Neural progenitor cell (in vitro differentiated cells): Measurements from ENCODE around the gene DCTPP1. TPM values are rescaled to one million over a fixed set of nuclear protein-coding genes. Genes with fewer than 3 reads are reported as not detected.

Experiments
- DNase-seq: peaks from one replicate; pipeline ENCODE4 v3.0.0-alpha.2; 2016; ENCODE audit warnings: low spot score
- H2AFZ ChIP-seq: fragments of 200-600 bp; sonication (generic); replicated peaks from 2 replicates; pipeline ENCODE4 v1.6.1; 2016; ENCODE audit warnings: antibody characterized with exemption
- H3F3A ChIP-seq: fragments of 200-600 bp; sonication (generic); 2 replicates; pipeline ENCODE4 v1.6.1; 2016; ENCODE audit warnings: antibody characterized with exemption, low read depth
- H3K27ac ChIP-seq: fragments of 200-600 bp; sonication (generic); 2 replicates; pipeline ENCODE4 v1.5.1; 2016; ENCODE audit warnings: mild to moderate bottlenecking
- H3K27me3 ChIP-seq: fragments of 200-600 bp; sonication (generic); 2 replicates; pipeline ENCODE4 v1.6.1; 2016; ENCODE audit warnings: mild to moderate bottlenecking, moderate library complexity
- H3K36me3 ChIP-seq: fragments of 200-600 bp; sonication (generic); 2 replicates; pipeline ENCODE4 v1.5.1; 2016
- H3K4me1 ChIP-seq: fragments of 200-600 bp; sonication (generic); 2 replicates; pipeline ENCODE4 v1.6.1; 2016; ENCODE audit warnings: mixed run types
- H3K4me2 ChIP-seq: fragments of 200-600 bp; sonication (generic); 2 replicates; pipeline ENCODE4 v1.6.1; 2016
- H3K4me3 ChIP-seq: fragments of 200-600 bp; sonication (generic); 2 replicates; pipeline ENCODE4 v1.5.1; 2016
- H3K79me2 ChIP-seq: fragments of 200-600 bp; sonication (generic); 2 replicates; pipeline ENCODE4 v1.6.1; 2016; ENCODE audit warnings: low read depth
- H3K9ac ChIP-seq: fragments of 200-600 bp; sonication (generic); 2 replicates; pipeline ENCODE4 v1.6.1; 2016
- H3K9me3 ChIP-seq: fragments of 200-600 bp; sonication (generic); 2 replicates; pipeline ENCODE4 v1.5.1; 2016; ENCODE audit warnings: low read depth
- H4K20me1 ChIP-seq: fragments of 200-600 bp; sonication (generic); 2 replicates; pipeline ENCODE4 v1.6.1; 2016; ENCODE audit warnings: low read depth
- H3K27ac Mint-ChIP-seq: 3 replicates; pipeline ENCODE4 v1.8.0; 2021; ENCODE audit warnings: mixed read lengths
- H3K27me3 Mint-ChIP-seq: 2 replicates; pipeline ENCODE4 v1.8.0; 2022; ENCODE audit warnings: low read depth, mild to moderate bottlenecking, inconsistent platforms, moderate library complexity, mixed read lengths; ENCODE audit not compliant: insufficient read depth
- H3K36me3 Mint-ChIP-seq: 3 replicates; pipeline ENCODE4 v1.8.0; 2021; ENCODE audit warnings: mixed read lengths
- H3K4me1 Mint-ChIP-seq: 3 replicates; pipeline ENCODE4 v1.8.0; 2021; ENCODE audit warnings: mixed read lengths
- H3K4me3 Mint-ChIP-seq: 3 replicates; pipeline ENCODE4 v1.8.0; 2021; ENCODE audit warnings: mild to moderate bottlenecking, moderate library complexity, mixed read lengths
- H3K9me3 Mint-ChIP-seq: 3 replicates; pipeline ENCODE4 v1.8.0; 2020; ENCODE audit warnings: mixed read lengths
- EZH2 ChIP-seq: fragments of 200-600 bp; sonication (generic); IDR thresholded peaks from 2 replicates; pipeline ENCODE4 v1.6.1; 2017; ENCODE audit warnings: antibody characterized with exemption, mild to moderate bottlenecking, moderate library complexity
- EZH2phosphoT487 ChIP-seq: fragments of 200-600 bp; sonication (generic); IDR thresholded peaks from 2 replicates; pipeline ENCODE4 v1.6.1; 2017; ENCODE audit warnings: antibody characterized with exemption
- total RNA-seq: library from RNA; depleted of rRNA; stranded (reverse); fragments of >200 nt; gene quantifications from 2 replicates; pipeline ENCODE4 v1.2.3, GENCODE V29; 2015; ENCODE audit warnings: low replicate concordance
- TF ChIP-seq, protein P1 (sequence below): fragments of 200-600 bp; sonication (generic); IDR thresholded peaks from 2 replicates; pipeline ENCODE4 v1.5.1; 2017; ENCODE audit warnings: antibody characterized with exemption, mild to moderate bottlenecking

The DCTPP1 gene
- total RNA-seq, 1 donor from 2014 or later = 30.4 TPM

DNA sequence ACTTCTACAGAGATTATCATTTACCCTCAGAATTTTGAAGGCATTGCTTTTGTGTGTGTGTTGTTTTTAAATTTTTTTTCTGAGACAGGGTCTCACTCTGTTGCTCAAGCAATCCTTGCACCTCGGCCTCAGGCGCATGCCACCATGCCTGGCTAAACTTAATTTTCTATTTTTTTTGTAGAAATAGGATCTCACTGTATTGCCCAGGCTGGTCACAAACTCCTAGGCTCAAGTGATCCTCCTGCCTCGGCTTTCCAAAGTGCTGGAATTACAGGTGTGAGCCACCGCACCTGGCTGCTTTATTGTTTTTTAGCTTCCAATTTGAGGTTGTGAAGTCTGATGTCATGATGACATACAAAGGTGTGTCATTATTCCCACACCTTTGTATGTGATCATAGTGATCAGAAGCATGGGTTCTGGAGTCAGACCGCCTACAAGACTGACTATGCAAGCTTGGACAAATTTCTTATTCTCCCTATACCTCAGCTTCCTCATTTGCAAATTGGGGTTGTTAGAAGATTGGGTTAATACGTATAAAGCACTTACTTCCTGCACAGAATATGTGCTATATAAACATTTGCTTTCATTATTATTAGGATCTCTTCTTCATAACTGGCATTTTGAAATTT, 10.0 kb upstream of the DCTPP1 start:
- Histone ChIP-seq H3F3A (peaks cover 6% of the 10 kb centered on the region), H3K9me3 (no peaks in the 10 kb centered on the region), H3K36me3 (no peaks in the 10 kb centered on the region), H3K9ac (no peak overlapping the region), H3K4me2 (no peak overlapping the region), H3K27me3 (no peaks in the 10 kb centered on the region), H3K27ac (no peak overlapping the region), H3K79me2 (peaks cover 8% of the 10 kb centered on the region), H2AFZ (no peak overlapping the region), H4K20me1 (no peaks in the 10 kb centered on the region), H3K4me1 (peaks cover 3% of the 10 kb centered on the region), H3K4me3 (no peak overlapping the region)
- no peaks in the 10 kb centered on the region for H3K9me3 Mint-ChIP-seq
- H3K4me1 Mint-ChIP-seq = peaks cover 12% of the 10 kb centered on the region
- TF ChIP-seq EZH2phosphoT487 (no peak), EZH2 (no peak)
- H3K36me3 Mint-ChIP-seq = peaks cover 14% of the 10 kb centered on the region
- H3K27ac Mint-ChIP-seq = no peak overlapping the region
- no peak for DNase-seq
- H3K4me3 Mint-ChIP-seq = no peak overlapping the region
- peaks cover 5% of the 10 kb centered on the region for H3K27me3 Mint-ChIP-seq

DNA sequence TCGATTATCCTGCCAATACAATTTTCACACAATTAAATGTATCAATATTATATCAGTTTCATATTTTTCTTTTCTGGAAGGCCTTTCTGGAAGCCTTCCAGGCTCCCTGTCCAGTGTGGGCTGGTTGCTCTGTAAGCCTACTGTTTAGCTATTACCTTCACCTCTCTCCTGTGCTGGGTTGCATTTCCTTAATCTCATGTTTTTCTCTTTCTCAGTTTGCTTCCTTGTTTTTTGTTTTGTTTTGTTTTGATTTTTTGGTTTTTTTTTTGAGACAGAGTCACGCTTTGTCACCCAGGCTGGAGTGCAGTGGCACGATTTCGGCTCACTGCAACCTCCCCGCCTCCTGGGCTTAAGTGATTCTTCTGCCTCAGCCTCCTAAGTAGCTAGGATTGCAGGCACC, 9.0 kb upstream of the DCTPP1 start:
- H3K36me3 ChIP-seq = no peaks in the 10 kb centered on the region
- DNase-seq = no peak
- H3K4me3 ChIP-seq = no peak overlapping the region
- H3K79me2 ChIP-seq = no peaks in the 10 kb centered on the region
- no peak overlapping the region for H3K27ac ChIP-seq
- H3K27ac Mint-ChIP-seq = no peak overlapping the region
- no peaks in the 10 kb centered on the region for H3K9me3 ChIP-seq
- no peak overlapping the region for H3K4me3 Mint-ChIP-seq
- H3K36me3 Mint-ChIP-seq = peaks cover 9% of the 10 kb centered on the region
- no peak overlapping the region for H3K9ac ChIP-seq
- H4K20me1 ChIP-seq = no peaks in the 10 kb centered on the region
- H3F3A ChIP-seq = peaks cover 2% of the 10 kb centered on the region
- no peaks in the 10 kb centered on the region for H3K9me3 Mint-ChIP-seq
- no peak overlapping the region for H3K4me2 ChIP-seq
- peaks cover 6% of the 10 kb centered on the region for H3K4me1 Mint-ChIP-seq
- TF ChIP-seq, protein P1, sequence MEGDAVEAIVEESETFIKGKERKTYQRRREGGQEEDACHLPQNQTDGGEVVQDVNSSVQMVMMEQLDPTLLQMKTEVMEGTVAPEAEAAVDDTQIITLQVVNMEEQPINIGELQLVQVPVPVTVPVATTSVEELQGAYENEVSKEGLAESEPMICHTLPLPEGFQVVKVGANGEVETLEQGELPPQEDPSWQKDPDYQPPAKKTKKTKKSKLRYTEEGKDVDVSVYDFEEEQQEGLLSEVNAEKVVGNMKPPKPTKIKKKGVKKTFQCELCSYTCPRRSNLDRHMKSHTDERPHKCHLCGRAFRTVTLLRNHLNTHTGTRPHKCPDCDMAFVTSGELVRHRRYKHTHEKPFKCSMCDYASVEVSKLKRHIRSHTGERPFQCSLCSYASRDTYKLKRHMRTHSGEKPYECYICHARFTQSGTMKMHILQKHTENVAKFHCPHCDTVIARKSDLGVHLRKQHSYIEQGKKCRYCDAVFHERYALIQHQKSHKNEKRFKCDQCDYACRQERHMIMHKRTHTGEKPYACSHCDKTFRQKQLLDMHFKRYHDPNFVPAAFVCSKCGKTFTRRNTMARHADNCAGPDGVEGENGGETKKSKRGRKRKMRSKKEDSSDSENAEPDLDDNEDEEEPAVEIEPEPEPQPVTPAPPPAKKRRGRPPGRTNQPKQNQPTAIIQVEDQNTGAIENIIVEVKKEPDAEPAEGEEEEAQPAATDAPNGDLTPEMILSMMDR = no peak
- TF ChIP-seq EZH2 (no peak), EZH2phosphoT487 (no peak)
- H2AFZ ChIP-seq = no peak overlapping the region
- peaks cover 8% of the 10 kb centered on the region for H3K27me3 Mint-ChIP-seq
- H3K4me1 ChIP-seq = no peaks in the 10 kb centered on the region
- no peaks in the 10 kb centered on the region for H3K27me3 ChIP-seq

DNA sequence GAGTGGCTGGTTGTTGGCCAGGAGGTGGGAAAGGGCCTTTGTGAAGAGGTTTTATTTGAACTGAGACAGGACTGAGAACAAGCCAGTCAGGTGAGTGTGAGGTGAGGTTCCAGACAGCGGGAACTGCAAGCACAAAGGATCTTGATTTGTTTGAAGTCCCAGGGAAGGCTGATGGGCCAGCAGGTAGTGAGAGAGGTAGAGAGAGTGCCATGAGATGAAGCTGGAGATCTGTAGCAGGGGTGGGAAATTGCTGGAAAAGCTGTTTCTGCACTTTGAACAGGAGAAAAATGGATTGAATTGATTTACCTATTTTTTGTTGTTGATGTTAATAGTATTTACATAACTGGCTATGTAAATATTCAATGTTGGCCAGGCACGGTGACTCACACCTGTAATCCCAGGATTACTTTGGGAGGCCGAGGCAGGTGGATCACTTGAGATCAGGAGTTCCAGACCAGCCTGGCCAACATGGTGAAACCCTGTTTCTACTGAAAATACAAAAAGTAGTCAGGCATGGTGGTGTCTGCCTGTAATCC, 7.7 kb upstream of the DCTPP1 start:
- H3F3A ChIP-seq = no peaks in the 10 kb centered on the region
- no peak overlapping the region for H3K4me2 ChIP-seq
- H4K20me1 ChIP-seq = no peaks in the 10 kb centered on the region
- Mint-ChIP-seq H3K9me3 (no peaks in the 10 kb centered on the region), H3K4me3 (no peak overlapping the region), H3K27me3 (peaks cover 8% of the 10 kb centered on the region), H3K36me3 (no peaks in the 10 kb centered on the region), H3K4me1 (no peaks in the 10 kb centered on the region), H3K27ac (no peak overlapping the region)
- no peak overlapping the region for H3K4me3 ChIP-seq
- H3K79me2 ChIP-seq = no peaks in the 10 kb centered on the region
- H3K27ac ChIP-seq = no peak overlapping the region
- H3K9ac ChIP-seq = no peak overlapping the region
- no peaks in the 10 kb centered on the region for H3K36me3 ChIP-seq
- DNase-seq = no peak
- no peaks in the 10 kb centered on the region for H3K9me3 ChIP-seq
- H2AFZ ChIP-seq = no peak overlapping the region
- peaks cover 7% of the 10 kb centered on the region for H3K27me3 ChIP-seq
- TF ChIP-seq EZH2phosphoT487 = no peak
- TF ChIP-seq, protein P1 = no peak
- TF ChIP-seq EZH2 = no peak
- H3K4me1 ChIP-seq = no peaks in the 10 kb centered on the region

DNA sequence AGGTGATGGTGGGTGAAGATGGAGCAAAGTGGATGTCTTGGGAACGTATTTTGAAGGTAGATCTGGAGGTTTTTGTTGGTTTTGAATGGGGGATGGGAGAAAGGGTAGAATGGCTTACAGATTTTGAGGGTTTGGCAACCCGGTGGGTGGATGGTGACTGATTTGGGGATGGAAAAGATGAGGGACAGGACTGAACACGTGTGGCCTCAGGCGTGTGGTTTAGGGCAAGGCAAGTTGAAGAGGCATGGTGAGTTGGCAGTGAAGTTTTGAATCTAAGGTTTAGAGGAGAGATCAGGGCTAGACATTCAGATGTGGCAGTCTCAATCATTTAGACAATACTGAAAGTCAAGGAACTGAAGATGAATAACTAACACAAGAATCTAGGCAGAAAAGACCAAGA, 5.0 kb upstream of the DCTPP1 start:
- H3K9ac ChIP-seq = no peak overlapping the region
- H4K20me1 ChIP-seq = no peaks in the 10 kb centered on the region
- peaks cover 10% of the 10 kb centered on the region for H3F3A ChIP-seq
- no peak overlapping the region for H3K4me3 ChIP-seq
- H2AFZ ChIP-seq = no peak overlapping the region
- H3K79me2 ChIP-seq = no peaks in the 10 kb centered on the region
- H3K4me1 ChIP-seq = peaks cover 4% of the 10 kb centered on the region
- no peak overlapping the region for H3K27ac Mint-ChIP-seq
- H3K9me3 Mint-ChIP-seq = no peaks in the 10 kb centered on the region
- no peaks in the 10 kb centered on the region for H3K36me3 ChIP-seq
- no peak overlapping the region for H3K27ac ChIP-seq
- peaks cover 6% of the 10 kb centered on the region for H3K27me3 Mint-ChIP-seq
- H3K9me3 ChIP-seq = no peaks in the 10 kb centered on the region
- no peak overlapping the region for H3K4me2 ChIP-seq
- H3K27me3 ChIP-seq = peaks cover 7% of the 10 kb centered on the region
- H3K36me3 Mint-ChIP-seq = no peaks in the 10 kb centered on the region
- TF ChIP-seq EZH2 = no peak
- TF ChIP-seq EZH2phosphoT487 = no peak
- TF ChIP-seq, protein P1 = no peak
- no peaks in the 10 kb centered on the region for H3K4me1 Mint-ChIP-seq
- no peak for DNase-seq
- no peak overlapping the region for H3K4me3 Mint-ChIP-seq
